HUES64 (cell line): Measurements from ENCODE around the gene TNRC6B.

Source experiments
- H3K27ac ChIP-seq: 2 replicates; pipeline ENCODE4 v1.7.0; 2013; ENCODE audit warnings: low read depth, low read length, inconsistent platforms
- H3K27me3 ChIP-seq: 2 replicates; pipeline ENCODE4 v1.6.1; 2013; ENCODE audit warnings: mild to moderate bottlenecking, low read length; ENCODE audit not compliant: insufficient read depth
- H3K36me3 ChIP-seq: 2 replicates; pipeline ENCODE4 v1.6.1; 2013; ENCODE audit warnings: mild to moderate bottlenecking, low read length; ENCODE audit not compliant: insufficient read depth
- H3K4me1 ChIP-seq: 2 replicates; pipeline ENCODE4 v1.6.1; 2013; ENCODE audit warnings: mild to moderate bottlenecking, low read length, moderate library complexity; ENCODE audit not compliant: insufficient read depth
- H3K4me3 ChIP-seq: 2 replicates; pipeline ENCODE4 v1.5.1; 2013; ENCODE audit warnings: mild to moderate bottlenecking, low read length, moderate library complexity
- H3K9ac ChIP-seq: 2 replicates; pipeline ENCODE4 v1.6.1; 2013; ENCODE audit warnings: mild to moderate bottlenecking, low read depth, low read length
- H3K9me3 ChIP-seq: 2 replicates; pipeline ENCODE4 v1.6.1; 2013; ENCODE audit warnings: low read depth, low read length; ENCODE audit not compliant: insufficient read depth
- WGBS: fragments of 150-250, 120-280 bp; methylation state at CpG from one replicate; pipeline ENCODE4 v1.1.7; 2013; ENCODE audit warnings: missing lambda C conversion rate; 5-methylcytosine and 5-hydroxymethylcytosine counted together

TNRC6B gene

GRCh38 chr22:40330086-40330485 lies 152.4 kb downstream of the TNRC6B start:
- 93% methylated on average over 4 of the region's 4 CpGs for WGBS
- Histone ChIP-seq H3K27ac (no peak overlapping the region), H3K4me1 (peaks cover 72% of the 10 kb centered on the region), H3K36me3 (peaks cover 22% of the 10 kb centered on the region), H3K9me3 (no peaks in the 10 kb centered on the region), H3K4me3 (no peak overlapping the region), H3K27me3 (no peaks in the 10 kb centered on the region), H3K9ac (no peak overlapping the region)

DNA sequence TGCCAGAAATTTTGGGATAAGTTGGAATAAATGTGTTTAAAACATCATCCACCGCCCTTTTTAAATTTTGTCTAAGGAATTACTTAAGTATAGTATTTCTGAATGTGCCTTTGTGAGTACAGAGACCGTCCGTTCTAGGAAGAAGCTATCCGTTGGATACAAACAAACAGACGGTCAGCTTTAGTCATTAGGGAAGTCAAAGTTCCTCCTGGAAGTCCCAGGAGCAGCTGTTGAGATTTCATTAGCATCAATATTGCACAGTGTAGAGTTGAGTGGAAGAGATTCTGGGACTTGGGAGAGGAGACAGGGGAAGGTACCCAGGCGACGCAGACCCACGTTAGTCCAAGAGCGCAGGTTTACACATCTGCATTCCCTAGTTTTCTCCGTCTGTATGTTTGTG lies 152.9 kb downstream of the TNRC6B start:
- peaks cover 16% of the 10 kb centered on the region; the same call in 1 of the 2 replicates for H3K36me3 ChIP-seq

GRCh38 chr22:40331706-40332105 lies 154.0 kb downstream of the TNRC6B start:
- Histone ChIP-seq H3K4me3 (no peak overlapping the region), H3K36me3 (peaks cover 15% of the 10 kb centered on the region; the same call in 1 of the 2 replicates), H3K9ac (0 out of 2 replicates have a peak overlapping the region, but pooled peaks have one; percentile 13), H3K27ac (no peak overlapping the region), H3K9me3 (no peaks in the 10 kb centered on the region), H3K4me1 (peaks cover 65% of the 10 kb centered on the region), H3K27me3 (no peaks in the 10 kb centered on the region)
- WGBS: 63% methylated on average over 4 of the region's 4 CpGs

More for the DNA sequence above, 152.9 kb downstream of the TNRC6B start:
- H3K9me3 ChIP-seq: no peaks in the 10 kb centered on the region
- WGBS: 96% methylated on average over 10 of the region's 10 CpGs
- H3K27ac ChIP-seq: no peak overlapping the region
- H3K27me3 ChIP-seq: no peaks in the 10 kb centered on the region
- peaks cover 76% of the 10 kb centered on the region for H3K4me1 ChIP-seq
- no peak overlapping the region for H3K9ac ChIP-seq
- H3K4me3 ChIP-seq: no peak overlapping the region

- peaks cover 59% of the 10 kb centered on the region for H3K4me1 ChIP-seq
- peaks cover 15% of the 10 kb centered on the region; the same call in 1 of the 2 replicates for H3K36me3 ChIP-seq
- H3K27ac ChIP-seq: no peak overlapping the region
- H3K9ac ChIP-seq: 0 out of 2 replicates have a peak overlapping the region, but pooled peaks have one; percentile 13
- H3K27me3 ChIP-seq: no peaks in the 10 kb centered on the region
- no peak overlapping the region for H3K4me3 ChIP-seq
- H3K9me3 ChIP-seq: no peaks in the 10 kb centered on the region
- WGBS: 75% methylated on average over 9 of the region's 9 CpGs
Observed at GRCh38 chr22:40332319-40332781, 154.6 kb downstream of the TNRC6B start.

GRCh38 chr22:40334060-40334459 lies 156.3 kb downstream of the TNRC6B start:
- Histone ChIP-seq H3K9ac (no peak overlapping the region), H3K27ac (no peak overlapping the region), H3K27me3 (no peaks in the 10 kb centered on the region), H3K36me3 (peaks cover 15% of the 10 kb centered on the region; the same call in 1 of the 2 replicates), H3K4me1 (peaks cover 48% of the 10 kb centered on the region), H3K4me3 (no peak overlapping the region), H3K9me3 (no peaks in the 10 kb centered on the region)
- WGBS: 92% methylated on average over 2 of the region's 2 CpGs

GRCh38 chr22:40334899-40335298 lies 157.2 kb downstream of the TNRC6B start:
- 83% methylated on average over 1 of the region's 2 CpGs for WGBS
- H3K4me1 ChIP-seq: peaks cover 48% of the 10 kb centered on the region
- H3K27ac ChIP-seq: no peak overlapping the region
- no peak overlapping the region for H3K4me3 ChIP-seq
- H3K9ac ChIP-seq: no peak overlapping the region
- H3K9me3 ChIP-seq: no peaks in the 10 kb centered on the region
- H3K36me3 ChIP-seq: peaks cover 15% of the 10 kb centered on the region; the same call in 1 of the 2 replicates
- H3K27me3 ChIP-seq: no peaks in the 10 kb centered on the region

DNA sequence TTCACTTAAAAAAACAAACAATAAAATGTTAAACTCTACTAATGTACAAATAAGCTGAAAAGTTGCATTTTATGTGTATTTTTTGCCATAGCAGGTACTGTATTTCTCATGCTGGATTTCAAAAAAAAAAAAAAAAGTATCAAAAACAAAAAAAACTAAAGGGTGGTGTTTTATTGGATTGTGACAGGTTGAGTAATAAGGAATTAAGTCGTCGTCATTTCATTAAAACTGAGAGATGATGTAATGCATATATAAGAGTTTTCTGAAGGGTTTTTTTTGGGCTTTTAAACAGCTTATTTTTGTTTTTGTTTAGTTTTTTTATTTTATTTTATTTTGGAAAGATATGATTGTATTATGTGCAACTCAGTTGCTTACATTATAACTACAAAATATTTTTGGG lies 157.6 kb downstream of the TNRC6B start:
- H3K9ac ChIP-seq: no peak overlapping the region
- H3K4me3 ChIP-seq: no peak overlapping the region
- H3K4me1 ChIP-seq: peaks cover 48% of the 10 kb centered on the region
- H3K9me3 ChIP-seq: no peaks in the 10 kb centered on the region
- H3K36me3 ChIP-seq: peaks cover 11% of the 10 kb centered on the region; the same call in 1 of the 2 replicates
- no peak overlapping the region for H3K27ac ChIP-seq
- 94% methylated on average over 2 of the region's 2 CpGs for WGBS
- H3K27me3 ChIP-seq: no peaks in the 10 kb centered on the region

GRCh38 chr22:40340044-40340443 lies 162.3 kb downstream of the TNRC6B start:
- 94% methylated on average over 5 of the region's 5 CpGs for WGBS
- Histone ChIP-seq H3K9ac (no peak overlapping the region), H3K4me3 (no peak overlapping the region), H3K27me3 (no peaks in the 10 kb centered on the region), H3K4me1 (peaks cover 5% of the 10 kb centered on the region), H3K9me3 (no peaks in the 10 kb centered on the region), H3K36me3 (no peaks in the 10 kb centered on the region), H3K27ac (no peak overlapping the region)

- Histone ChIP-seq H3K4me3 (no peak overlapping the region), H3K27ac (no peak overlapping the region), H3K9ac (no peak overlapping the region), H3K27me3 (no peaks in the 10 kb centered on the region), H3K4me1 (no peaks in the 10 kb centered on the region), H3K9me3 (no peaks in the 10 kb centered on the region), H3K36me3 (no peaks in the 10 kb centered on the region)
- 87% methylated on average over 4 of the region's 4 CpGs for WGBS
Observed at GRCh38 chr22:40341604-40342003, 163.9 kb downstream of the TNRC6B start.

GRCh38 chr22:40342521-40342920 lies 164.8 kb downstream of the TNRC6B start:
- 86% methylated on average over 9 of the region's 9 CpGs for WGBS
- Histone ChIP-seq H3K27ac (no peak overlapping the region), H3K9me3 (no peaks in the 10 kb centered on the region), H3K27me3 (no peaks in the 10 kb centered on the region), H3K36me3 (peaks cover 2% of the 10 kb centered on the region; the same call in 1 of the 2 replicates), H3K4me3 (no peak overlapping the region), H3K4me1 (peaks cover 3% of the 10 kb centered on the region; the same call in 1 of the 2 replicates), H3K9ac (no peak overlapping the region)

GRCh38 chr22:40345271-40345670 lies 167.5 kb downstream of the TNRC6B start:
- H3K27me3 ChIP-seq: no peaks in the 10 kb centered on the region
- 96% methylated on average over 6 of the region's 6 CpGs for WGBS
- peaks cover 11% of the 10 kb centered on the region; the same call in 1 of the 2 replicates for H3K4me1 ChIP-seq
- peak overlapping the region; percentile 92 for H3K4me3 ChIP-seq
- no peaks in the 10 kb centered on the region for H3K9me3 ChIP-seq
- H3K9ac ChIP-seq: no peak overlapping the region
- no peak overlapping the region for H3K27ac ChIP-seq
- peaks cover 26% of the 10 kb centered on the region for H3K36me3 ChIP-seq

GRCh38 chr22:40345815-40346184 lies 168.1 kb downstream of the TNRC6B start:
- Histone ChIP-seq H3K9ac (peak overlapping the region; percentile 91), H3K4me3 (peak overlapping the region; percentile 92), H3K27me3 (no peaks in the 10 kb centered on the region), H3K4me1 (peaks cover 11% of the 10 kb centered on the region; the same call in 1 of the 2 replicates), H3K27ac (peak overlapping the region; percentile 91), H3K36me3 (peaks cover 31% of the 10 kb centered on the region), H3K9me3 (no peaks in the 10 kb centered on the region)
- WGBS: 5% methylated on average over 20 of the region's 20 CpGs
